Activated CD4-positive, CD25-positive, alpha-beta regulatory T cell treated with anti-CD3 and anti-CD28 coated beads, Interleukin-2, amount 50 U/mL, for 16 hours (primary cell): ENCODE measurements around the gene PACRG.

ENCODE experiments used
- DNase-seq: peaks from one replicate; pipeline ENCODE4 v3.0.0-alpha.2; 2020; ENCODE audit warnings: low read depth, low spot score

PACRG gene

DNA sequence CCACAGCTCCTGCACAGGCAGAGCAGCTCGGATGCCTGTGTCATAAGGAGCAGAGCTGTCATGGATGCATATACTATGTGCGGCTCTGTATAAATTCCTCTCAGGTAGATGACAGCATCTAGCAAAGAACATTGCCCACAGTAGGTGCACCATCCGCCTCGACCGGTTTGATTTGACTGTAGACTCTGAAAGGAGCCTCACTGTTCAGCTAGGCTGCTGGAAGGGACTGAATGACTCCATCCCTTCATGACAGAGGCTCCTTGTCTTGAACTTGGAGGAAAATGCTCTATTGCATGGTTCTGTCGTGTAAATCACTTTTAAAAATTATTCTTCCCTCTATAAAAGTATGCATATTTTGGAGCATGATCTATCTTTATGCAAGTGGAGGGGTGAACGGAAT lies 557.9 kb downstream of the PACRG start:
- DNase-seq = no peak

DNA sequence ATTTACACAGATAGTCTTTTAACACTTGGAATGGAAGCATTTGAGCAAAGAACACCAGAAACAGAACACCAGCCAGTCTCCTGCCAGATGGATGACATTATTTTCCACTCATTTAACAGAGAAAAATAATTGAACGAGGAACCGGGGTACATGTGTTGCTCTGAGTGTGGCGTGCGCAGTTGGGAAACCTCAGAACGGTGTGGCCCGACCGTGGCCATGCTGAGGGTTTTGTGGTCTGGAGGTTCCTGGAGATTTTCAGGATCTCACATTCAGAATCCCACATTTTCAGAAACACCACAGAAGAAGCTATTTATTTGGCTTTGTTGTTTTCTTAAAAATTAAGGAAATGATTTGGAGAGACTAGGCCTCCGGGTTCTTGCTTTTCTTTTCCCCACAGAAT lies 559.9 kb downstream of the PACRG start:
- no peak for DNase-seq

DNA sequence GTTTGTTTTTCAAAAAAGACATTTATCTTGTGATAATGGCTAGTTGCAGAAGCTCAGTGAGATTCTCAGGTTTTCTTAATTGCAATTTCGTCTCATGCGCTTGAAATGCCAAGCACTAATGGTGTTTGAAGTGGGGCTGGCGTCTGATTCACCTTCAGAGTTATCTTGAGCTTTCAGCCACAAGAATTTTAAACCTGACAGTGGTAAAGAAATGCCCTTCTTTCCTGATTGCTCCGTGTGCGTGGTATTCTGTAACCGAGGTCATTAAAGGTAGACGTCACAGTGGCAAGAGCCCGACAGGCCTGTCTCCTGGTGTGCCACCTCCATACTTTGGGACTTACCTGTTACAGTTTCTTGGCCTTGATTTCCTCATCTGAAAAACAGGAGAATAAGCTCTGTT lies 560.3 kb downstream of the PACRG start:
- DNase-seq = no peak

DNA sequence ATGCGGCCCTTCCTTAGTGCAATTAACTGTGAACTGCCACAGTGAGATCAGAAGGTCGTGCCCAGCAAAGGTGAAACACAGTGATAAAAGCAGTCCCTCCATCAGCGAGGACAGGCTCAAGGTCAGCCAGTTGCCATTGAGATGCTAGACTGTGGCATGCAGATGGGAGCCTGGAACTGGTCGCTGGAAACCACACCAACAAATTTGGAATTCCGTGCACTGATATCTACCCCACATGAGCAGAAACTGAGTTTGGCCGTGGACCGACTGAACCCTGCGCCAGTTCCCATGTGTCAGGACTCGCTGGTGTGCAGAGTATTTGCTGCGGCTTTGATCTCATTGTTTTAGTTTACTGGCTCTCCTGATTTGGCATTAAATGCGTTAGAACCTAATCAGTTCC lies 561.1 kb downstream of the PACRG start:
- no peak for DNase-seq

DNA sequence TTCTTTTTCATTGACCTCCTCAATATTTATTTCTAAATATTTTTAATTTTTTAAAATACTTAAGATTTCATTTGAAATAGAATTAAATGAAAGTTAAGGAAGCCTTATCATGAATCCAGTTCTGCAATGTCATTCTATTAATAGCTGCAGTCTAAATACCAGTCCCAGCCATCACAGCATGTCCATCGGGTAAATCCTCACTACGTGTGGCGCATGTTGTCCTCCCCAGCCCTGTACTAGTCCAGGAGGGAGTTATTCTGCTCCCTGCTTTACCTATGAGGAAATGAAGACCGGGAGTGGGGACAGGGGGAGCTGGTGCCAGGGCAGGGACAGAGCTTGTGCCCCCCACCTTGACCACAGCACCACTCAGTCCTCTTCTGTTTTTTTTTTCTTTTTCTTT lies 561.7 kb downstream of the PACRG start:
- no peak for DNase-seq

DNA sequence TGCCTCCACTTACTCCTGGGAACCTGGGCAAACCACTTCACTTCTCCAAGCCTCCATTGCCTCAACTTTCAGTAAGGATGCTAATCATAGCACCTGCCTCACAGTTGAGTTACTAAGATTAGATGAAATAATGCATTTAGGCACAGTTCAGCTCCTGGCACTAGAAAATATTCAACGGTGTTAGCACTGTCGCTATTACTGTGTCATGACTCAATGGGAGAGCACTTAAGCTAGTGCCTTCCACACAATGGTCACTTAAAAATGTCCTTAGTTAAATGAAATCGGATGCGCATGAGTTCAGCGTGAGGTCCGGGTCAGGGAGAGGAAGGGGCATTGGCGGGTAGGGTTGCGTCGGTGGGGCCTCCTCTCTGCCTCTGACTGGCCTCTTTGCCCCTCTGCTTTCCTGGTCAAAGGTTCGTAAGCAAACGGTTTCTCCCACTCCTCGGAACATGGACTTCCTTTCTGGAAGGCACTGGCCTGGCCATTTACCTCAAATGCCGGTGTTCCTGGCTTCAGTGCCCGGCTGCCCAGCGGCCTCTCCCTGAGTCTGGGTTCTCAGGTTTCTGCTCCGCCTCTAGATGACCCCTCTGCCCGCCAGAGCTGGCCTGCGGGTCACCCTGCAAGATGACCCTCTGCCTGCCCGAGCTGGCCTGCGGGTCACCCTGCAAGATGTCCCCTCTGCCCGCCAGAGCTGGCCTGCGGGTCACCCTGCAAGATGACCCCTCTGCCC lies 562.9 kb downstream of the PACRG start:
- DNase-seq = no peak

DNA sequence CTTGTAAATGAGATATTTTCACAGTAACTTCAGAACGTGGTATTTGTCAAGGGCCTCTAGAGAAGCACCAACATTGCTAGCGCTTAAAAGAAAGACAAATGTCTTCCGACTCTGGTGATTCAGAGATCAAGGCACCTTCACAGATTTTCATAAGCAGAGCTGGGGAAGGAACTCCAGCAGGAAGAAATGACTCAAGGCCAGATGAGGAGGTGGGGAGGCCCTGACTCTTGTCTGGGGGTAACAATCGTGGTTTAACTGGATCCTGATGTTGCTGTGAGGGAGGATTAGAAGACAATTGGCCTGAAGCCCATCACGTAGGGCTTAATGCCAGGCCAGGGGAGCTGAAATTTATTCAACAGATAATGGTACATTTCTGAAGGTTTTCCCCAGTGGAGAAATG lies 563.8 kb downstream of the PACRG start:
- no peak for DNase-seq

DNA sequence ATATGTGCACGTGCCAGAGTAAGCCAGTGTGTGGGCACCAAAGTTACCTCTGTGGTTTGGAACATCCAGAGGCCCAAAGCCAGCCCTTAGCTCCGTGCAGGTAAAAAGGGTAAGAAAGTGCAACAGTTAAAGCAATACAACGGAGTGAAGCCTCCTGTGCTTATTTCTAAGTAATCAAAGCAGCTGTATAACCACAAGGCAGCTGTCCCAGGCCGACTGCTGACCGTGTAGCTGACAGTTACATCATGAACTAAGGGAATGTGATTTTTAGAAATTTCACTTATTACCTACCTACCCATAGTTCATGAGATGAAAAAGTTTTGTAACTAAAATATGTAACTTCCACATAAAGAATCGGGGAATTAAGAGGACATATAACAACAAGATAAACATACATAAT lies 565.5 kb downstream of the PACRG start:
- DNase-seq = no peak

DNA sequence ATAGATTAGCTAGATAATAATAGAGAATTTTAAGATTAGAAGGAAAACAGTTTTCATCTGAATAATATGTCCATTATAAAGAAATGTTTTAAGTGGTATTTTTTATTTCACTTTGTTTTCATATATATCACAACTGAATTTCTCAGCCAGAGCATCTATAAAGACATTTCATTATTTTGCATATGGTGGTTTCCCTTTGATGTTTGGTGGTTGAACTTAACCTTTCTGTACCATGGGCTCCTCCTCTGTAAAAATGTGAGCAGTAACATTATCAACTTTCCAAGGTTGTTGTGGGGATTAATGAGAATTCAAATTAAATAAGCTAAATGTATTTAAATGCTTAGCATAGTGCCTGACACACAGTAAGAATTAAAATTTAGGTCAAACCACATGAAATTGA lies 567.0 kb downstream of the PACRG start:
- no peak for DNase-seq

DNA sequence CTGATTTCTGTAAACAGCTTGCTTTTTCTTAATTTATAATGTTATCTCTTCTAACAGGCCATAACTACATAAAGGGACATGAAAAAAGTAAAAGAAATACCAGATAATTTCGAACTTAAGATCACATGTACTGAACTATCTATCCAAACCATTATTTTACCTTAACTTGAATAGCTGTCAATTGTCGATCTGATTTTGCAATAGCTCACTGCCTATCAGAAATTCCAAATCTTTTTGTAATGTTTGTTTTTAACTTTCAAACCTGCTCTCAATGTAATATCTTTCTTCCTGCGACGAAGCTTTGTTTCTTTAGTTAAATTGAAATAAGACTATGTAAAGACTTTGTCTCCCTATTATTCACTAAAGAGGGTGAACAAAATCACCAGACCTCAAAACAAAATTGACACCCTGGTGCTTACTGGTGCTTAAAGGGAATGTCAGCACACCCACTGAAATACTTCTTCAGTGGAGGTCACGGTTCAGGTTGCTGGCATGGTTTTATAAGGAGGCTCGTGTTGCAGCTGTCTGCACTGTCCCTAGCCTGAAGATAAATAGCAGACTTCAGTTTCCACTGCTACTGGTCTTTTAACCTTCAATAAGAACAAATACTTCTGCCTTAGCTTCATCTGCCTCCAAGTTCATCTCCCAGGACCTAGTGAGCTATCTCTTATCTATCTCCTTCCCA lies 569.2 kb downstream of the PACRG start:
- DNase-seq = no peak

DNA sequence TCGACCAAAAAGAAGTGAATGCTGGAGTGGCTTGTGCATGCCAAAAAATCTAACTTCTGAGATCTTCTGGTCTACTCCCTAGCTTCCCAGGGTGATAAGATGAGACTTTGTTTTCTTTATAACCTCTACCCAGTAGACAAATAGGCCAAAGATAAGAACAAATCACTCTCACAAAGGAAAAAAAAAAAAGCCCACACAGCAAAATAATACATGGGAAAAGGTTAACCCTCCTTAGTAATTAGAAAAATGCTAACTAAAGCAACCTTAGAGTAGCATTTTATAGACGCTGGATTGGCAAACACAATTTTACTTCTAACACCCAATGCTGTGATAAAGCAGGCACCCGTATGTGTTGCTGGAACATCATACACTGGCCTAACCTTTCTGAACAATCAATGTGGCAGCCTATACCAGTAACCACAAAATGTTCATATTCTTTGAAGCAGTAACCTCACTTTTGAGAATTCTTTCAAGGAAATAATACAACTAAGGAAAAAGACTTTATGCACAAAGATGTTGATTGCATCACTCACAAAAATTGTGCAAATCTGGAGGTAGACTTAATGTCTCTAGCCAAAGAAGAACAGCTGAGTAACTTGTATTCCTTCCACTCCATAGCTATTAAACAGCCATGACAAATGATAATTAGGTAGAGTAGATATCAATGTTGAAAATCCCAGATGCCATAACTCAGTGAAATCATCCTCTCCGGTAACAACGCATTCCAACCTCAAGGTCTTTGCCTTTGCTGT lies 570.5 kb downstream of the PACRG start:
- DNase-seq = no peak

DNA sequence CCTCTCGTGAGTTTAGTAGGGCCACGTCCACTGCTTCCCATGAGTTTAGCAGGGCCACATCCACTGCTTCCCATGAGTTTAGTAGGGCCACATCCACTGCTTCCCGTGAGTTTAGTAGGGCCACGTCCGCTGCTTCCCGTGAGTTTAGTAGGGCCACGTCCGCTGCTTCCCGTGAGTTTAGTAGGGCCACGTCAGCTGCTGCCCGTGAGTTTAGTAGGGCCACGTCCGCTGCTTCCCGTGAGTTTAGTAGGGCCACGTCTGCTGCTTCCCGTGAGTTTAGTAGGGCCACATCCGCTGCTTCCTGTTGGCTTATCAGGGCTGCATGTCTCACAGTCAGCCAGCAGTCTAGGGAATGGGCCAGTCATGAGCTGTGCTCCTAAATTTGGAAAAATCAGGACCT lies 573.1 kb downstream of the PACRG start:
- no peak for DNase-seq

DNA sequence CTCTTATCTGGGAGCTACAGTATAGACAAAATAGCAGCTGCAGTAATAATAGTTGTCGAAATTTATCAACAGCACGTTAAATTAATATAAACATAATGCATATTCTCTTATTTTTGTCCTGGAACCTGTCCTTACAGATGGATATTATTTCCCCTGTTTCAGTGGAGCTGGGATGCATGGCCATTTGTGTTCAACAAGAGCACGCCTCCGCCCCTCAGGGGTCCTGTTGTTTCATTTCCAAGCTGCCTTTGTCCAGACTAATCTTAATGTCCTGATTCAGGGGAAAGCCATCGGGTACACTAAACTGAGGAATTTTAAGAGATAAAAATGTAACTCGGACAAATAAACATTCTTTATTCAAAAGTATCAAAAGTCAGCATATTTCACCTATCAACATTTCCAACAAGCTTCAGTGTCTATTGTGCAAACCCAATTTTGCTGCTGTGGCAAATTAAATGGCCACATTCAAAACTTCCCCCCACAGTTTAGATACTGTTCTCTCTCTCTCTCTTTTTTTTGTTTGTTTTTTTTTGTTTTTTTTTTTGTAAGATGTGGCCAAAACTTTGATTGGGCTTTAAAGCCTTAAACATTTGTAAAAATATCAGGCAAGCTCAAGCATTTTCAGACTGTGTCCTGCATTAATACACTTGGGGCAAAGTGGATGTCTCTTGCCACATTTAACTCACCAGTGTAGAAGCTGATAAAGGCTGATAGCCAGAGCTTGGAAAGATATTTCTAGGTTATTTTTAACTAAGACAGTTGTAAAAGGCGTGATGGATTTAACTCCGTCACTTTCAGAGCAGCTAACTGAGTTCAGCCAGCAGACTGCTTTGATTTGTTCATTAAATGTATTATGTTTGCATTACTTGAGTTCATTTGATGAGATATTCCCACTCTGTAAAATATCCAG lies 574.2 kb downstream of the PACRG start:
- no peak for DNase-seq

DNA sequence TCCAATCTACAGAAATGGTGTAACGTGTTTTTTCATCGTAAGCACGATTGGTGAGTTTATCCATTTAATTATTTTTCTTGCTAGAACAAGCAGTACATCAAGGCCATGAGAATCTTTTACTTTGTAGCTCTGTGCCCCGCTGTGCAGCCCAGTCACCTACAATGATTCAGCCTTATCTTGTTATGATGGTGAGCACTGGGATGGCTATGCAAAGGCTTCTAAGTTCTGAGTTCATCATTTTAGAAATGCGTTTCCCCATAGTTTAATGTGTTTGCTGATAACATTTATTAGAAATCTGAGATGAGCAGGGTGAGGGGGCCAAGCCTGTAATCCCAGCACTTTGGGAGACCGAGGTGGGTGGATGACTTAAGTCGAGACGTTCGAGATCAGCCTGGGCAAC lies 575.0 kb downstream of the PACRG start:
- no peak for DNase-seq

DNA sequence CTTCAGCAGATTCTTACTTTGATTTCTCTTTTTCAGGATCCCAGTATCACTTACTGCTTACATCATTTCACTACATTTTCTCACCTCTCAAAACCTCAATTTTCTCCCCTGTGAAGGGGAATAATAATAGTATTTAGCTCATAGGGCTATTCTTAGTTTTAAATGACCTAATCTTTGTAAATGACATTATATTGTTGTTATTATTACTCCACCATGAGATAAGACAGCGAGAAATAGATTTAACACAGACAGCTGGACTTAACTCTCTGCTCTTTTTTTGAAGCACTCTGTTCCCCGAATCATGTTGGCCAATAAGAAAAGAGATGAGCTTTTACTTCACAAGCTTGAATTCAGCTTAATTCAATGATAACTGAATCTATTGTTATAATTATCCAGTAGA lies 578.2 kb downstream of the PACRG start:
- no peak for DNase-seq

DNA sequence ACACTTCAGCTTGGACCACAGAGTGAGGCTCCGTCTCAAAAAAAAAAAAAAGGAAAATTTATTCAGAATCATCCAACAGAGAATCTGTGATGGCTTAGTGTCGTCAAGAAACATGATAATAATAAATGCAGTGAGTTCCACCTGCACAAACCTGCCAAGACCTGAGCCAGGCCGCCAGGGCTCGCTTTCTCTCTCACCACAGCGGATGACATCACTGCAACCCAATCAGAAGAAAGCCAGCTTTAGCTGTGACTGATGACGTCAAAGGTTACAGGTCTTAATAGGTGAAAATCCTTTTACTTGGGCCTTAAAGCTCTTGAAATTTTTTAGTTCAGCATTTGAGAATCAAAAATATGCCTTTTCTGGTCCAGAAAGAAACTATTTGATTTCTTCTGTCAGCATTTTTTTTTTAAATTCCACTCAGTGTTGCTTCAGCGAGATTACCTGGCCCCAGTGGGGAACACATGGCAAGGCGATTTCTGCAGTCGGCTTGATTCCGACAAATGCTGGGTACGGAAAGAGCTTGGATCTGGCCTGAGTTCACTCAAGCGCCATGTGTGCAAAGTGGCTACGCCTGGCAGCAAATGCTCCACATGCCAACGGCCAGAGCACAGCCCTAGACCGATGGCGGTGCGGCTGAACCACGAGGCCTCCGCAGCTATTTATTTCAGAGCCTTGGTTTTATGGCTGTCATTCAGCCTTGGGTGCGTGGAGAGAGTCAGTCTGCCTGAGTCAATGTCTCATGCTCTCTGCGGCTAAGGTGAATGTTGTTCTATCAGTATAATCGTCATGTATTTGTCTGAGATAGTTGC lies 581.1 kb downstream of the PACRG start:
- no peak for DNase-seq

DNA sequence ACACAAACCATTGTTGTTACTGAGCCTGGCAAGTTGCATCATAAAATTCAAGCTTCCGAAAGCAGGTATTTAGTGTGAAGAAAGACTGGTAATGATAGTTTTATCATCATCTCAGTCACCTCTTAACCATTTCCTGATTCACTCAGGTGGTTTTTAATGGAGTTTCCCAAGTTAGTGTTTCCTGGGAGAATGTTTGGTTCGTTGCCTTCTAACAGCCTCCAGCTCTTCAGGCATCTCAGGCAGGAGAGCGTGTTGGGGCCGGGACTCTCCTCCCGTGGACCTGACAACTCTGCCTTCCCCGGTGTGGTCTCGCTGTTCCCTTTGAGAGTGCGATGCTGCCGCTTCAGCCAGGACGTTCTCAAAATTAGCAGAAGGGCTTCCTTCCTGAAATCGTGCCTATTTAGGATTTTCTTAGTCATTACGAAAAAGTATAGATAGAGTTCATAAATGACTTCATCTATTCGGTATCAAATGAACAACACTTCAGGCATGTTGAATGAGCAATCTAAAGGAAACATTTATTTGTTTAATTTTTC lies 581.8 kb downstream of the PACRG start:
- DNase-seq = no peak

DNA sequence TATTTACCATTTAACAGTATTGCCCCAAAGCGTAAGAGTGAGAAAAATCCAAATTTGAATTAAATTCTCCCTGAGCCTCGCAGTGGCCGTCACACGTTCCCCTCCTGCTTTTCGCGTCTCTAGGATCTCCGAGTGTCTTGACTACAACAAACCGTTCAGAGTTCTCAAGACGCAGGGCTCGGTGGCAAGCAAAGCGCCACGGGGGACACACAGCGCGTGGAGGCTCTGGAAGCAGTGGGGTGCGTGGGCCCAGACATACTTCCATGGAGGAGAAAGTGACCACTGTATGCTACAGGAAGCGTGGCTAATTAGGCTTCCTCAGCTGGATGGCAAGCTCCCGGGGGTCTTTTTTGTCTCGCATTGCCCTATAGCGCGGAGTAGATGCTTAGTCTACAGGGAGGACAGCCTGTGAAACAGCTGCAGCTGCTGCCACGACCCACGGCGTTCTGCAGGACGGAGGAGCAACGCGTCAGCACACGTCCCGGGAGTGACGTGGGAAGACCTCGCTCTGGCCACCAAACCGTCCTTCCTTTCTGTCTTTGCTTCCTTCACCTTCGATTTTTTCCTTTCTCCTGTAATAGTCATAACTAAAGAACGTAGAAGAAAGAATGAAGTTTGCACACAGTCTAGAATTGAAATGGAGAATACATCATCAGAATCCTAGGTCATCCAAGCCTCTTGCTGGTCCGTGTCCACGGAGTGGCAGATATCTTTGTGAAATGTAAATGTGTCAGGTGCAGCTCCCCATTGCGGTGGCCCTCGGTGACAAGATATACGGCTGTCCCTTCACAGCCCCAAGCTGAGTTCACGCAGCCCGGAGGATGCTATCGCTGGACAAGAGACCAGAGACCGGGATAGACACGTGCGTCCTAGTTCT lies 582.6 kb downstream of the PACRG start:
- DNase-seq = no peak

DNA sequence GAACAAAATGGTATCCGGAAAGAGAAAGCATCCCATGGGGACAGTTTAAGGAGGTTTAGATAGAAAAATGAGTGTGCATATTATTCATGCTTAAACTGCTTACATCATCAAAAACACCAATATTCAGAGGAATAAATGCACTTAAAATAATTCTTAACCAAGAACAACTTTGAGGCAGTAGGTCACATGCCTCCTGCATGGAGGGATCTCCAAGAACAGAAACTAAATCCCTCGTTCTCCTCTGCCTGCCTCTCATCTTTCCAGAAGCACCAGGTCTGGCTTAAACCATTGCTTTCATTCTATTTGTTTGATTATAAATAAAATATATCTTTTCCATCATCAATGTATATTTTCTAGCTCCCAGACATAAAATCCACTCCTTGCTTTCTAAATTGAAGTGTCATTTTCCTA lies 583.2 kb downstream of the PACRG start:
- DNase-seq = no peak

DNA sequence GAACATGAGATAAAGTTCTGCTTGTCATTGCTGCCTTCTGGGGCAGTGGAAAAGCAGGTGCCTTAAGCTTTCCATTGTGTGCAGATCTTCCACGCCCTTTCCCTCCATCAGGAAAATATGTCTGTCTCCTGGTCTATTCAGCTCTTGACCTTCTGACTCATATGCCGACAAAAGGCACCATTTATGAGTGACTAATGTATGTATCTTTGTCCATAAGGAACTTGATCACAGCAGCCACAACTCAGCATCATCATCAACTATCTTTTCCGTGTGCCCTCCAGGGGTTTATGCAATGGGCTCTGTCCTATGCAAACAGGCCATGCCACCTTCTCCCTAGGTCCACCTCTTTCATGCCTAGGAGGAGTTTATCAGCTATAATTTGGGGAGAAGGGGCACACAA lies 584.1 kb downstream of the PACRG start:
- no peak for DNase-seq
